ENCODE results near the gene SMIM36.
"Not testable (repeated sequence)": the region's sequence is repeated elsewhere in the genome, so short reads cannot be mapped to it uniquely, and the experiment has no call there.

The SMIM36 gene

GRCh38 chr17:55433629-55434422, 77.4 kb downstream of the SMIM36 start:
- FAIRE-seq, result no peak

GRCh38 chr17:55433029-55433628, 78.1 kb downstream of the SMIM36 start:
- FAIRE-seq, result no peak

DNA sequence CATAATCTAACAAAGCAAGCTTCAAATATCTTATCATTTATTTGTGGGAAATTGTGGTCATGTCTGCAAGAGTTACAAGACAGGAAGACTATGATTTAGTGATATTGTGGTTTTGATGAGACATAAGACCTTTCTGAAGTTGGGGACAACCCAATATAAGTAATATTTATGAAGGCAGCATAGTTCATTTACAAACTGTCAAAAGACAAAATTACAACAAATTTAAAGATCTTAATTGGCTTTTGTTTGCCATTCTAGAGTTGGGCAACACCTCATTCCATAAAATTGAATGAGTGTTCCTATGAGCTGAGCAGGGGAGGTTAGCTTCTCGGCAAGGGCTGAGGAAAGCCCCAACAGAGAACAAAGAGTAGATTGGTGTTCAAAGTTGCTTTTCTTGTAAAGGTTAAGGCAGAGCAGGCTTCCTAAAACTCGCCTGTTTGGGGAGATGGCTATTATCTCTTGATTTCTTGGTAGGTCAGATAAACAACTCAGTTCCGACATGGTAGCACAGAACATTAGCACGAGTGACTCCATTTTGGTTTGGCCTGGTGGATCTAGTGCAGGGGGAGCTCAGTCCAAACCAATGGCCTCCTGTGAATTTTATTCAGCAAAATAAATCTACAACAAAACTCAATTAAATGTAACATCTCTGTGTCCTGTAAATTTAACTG, 78.8 kb downstream of the SMIM36 start:
- FAIRE-seq, result no peak

GRCh38 chr17:55431914-55432313, 79.3 kb downstream of the SMIM36 start:
- FAIRE-seq, result not testable (repeated sequence)

- FAIRE-seq, result no peak
Observed at GRCh38 chr17:55430541-55431288, 80.5 kb downstream of the SMIM36 start.

DNA sequence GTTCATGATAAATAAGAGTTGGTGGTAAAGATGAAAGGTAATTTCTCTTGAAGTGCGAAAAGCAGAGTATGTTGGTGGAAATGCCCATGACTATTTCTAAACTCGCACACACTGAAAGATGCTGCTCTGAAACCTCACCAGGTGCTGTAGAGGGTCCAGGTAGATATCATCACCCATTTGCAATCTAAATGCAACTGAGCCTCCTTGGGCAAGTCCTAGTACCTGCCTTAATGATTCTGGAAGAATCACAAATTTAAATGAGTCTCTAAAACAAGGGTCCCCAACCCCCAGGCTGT, 83.7 kb downstream of the SMIM36 start:
- no peak for FAIRE-seq

DNA sequence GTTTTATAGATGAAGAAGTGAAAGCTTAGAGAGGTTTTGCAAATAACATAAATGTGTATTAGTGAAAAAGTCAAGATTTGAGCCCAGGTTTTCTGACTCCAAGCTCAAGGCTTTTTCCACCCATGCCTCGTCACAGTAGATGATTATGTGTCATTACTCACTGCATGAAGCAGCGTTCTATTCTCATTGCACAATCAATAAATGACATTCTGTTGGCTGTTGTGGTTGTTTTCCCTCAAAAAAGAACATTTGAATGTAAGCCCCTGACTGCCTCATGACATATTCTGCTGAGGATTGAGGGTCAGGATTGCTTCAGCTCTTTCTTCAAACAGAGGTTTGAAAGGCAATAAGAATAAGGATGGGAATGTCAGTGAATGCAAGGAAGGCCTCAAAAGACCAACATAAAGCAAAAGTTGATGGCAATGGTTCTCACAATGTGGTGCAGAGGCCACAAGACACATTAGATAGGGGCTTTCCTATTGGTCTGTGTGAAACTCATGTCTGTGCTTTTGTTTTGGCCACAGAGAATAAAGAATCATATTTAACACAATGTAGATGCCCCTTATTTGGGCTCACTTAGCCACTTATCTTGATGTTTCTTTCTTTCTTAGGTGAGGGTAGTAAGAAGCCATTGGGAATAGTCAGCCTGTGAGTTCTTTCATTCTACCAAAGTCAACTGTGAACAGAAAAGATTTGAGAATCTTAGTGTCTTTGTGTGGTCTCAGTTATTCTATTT, 84.2 kb downstream of the SMIM36 start:
- no peak for FAIRE-seq

- FAIRE-seq, result no peak
Observed at GRCh38 chr17:55424893-55425540, 86.2 kb downstream of the SMIM36 start.

- FAIRE-seq, result no peak
Observed at GRCh38 chr17:55423535-55423934, 87.7 kb downstream of the SMIM36 start.

GRCh38 chr17:55422828-55423164, 88.5 kb downstream of the SMIM36 start:
- not testable (repeated sequence) for FAIRE-seq

GRCh38 chr17:55421179-55421934, 89.9 kb downstream of the SMIM36 start, which contains the start of gene MMD:
MMD (minus strand) TSS chr17:55421835; CDS start chr17:55421695, 140 bp downstream.
- no peak for FAIRE-seq

GRCh38 chr17:55420776-55421178, 90.5 kb downstream of the SMIM36 start:
- no peak for FAIRE-seq

DNA sequence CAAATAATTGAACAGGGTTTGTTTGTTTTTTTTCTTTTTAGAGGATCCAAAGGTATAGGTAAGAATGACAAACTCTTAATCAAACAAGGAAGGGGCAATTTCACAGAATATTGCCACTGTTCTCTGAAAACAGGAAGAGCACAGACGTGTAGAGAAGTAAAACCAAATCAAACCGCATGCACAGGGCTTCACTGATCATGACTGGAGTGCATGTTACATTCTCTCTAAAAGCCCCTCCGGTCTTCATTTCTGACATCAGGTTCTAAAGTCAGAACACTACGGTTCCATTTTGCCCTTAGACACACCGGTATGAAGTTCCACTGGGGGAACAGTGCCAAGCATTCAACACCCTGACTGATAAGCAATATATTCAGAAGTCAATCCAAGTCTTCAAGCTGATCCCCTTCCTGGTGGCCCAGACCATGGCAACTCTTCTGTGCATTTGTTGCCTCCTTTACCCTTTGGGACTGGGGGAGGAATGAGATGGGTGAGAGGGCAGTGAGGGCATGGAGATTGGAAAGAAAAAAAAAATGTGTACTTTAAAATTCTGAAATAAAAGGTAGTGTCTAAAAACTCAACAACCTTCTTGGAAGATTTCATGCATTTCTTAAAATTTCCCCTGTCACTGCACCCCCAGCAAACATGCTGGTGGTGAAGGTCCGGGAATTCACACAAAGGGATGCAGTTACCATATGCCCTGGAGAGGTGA, 91.0 kb downstream of the SMIM36 start:
- no peak for FAIRE-seq

DNA sequence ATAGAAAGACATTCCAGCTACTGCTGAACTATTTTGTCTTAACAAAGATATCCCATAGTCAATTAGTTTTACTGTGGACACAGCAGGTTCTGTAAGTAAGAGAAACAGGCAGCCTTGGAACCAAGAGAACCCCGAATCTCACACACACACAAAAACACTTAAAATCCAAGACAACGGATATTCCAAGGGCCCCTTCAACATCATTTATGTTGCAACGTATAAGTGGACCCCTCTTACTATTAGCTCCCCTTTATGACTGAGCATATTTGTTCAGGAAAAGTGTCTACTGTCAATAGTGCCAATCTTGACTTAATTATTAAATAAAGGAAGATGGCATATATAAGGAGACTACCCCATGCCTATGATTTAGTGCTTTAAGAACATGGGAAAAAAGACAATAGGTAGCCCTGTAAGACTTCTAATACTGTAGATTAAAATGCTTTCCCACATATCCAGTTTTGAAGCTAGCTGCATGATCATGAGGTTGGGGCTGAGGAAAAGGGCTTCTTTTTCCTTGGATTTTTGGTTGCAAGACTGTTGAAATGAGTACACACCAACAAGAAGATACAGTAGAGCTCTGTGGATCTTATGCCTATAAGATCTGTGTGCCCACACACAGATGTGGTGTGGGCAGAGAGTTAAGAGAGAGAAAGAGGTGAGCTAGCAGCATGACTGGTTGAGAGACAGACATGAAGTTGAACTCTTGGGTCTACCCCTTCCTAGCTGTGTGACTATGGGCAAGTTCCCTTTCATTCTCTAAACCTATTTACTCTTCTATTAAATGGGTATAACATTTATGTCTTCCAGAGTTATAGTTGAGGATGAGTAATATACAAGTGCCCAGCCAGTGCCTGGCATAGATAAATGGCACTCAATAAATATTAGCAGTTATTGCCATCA, 92.6 kb downstream of the SMIM36 start:
- FAIRE-seq, result no peak

DNA sequence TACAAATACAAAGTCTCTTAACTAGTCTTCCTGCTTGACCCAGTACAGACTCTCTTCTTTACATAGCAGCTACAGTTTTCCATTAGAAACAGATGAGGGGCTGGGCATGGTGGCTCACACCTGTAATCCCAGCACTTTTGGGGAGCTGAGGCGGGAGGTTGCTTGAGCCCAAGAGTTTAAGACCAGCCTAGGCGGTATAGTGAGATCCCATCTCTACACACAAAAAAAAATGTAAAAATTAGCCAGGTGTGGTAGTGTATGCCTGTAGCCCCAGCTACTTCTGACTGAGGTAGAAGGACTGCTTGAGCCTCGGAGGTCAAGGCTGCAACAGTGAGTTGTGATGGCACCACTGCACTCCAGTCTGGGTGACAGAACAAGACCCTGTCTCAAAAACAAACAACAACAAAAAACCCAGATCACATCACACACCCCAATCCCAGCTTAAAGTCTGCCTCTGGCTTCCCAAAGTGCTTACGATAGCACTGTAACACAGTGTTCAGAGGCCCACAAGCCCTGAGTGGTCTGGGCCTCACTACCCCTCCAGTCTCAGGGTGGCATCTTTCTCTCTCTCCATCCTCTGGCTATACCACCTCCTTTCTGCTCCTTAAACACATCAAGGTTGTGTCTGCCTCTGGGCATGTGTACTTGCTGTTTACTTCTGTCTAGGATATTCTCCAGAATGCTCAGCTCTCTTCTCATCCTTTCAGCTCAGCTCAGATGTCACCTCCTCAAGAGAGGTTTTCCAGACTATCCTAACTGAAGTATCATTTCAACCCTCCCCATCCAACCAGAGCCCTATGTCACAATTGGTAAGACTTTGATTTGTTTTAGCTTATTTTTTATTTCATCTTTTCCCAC, 93.6 kb downstream of the SMIM36 start:
- no peak for FAIRE-seq

DNA sequence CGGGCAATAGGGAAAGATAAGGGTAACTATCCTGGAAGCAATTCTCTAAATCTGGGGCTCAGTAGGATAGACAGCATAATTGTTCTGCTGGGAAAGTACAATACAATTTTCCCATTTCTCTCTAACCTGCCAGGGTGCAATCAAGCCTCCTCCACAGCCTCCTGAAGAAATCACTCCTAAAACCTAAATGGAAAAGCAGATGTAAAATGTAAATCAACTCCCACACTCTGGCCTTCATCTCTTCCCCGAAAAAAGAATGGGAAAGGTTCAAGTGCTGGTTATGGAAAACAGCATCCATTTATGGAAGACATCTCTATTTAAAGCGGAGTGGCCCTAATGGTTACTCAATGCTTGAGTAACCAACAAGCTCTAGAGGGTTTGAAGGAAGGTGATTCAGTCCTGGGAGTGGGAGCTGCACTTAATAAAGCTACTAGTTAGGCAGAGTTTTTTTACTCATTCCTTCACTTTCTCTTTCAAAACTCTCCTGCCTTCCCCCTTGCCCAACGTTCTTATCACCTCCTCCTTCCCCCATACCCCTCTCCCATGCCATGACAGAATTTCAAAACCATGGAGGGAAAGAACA, 94.7 kb downstream of the SMIM36 start:
- FAIRE-seq, result no peak

DNA sequence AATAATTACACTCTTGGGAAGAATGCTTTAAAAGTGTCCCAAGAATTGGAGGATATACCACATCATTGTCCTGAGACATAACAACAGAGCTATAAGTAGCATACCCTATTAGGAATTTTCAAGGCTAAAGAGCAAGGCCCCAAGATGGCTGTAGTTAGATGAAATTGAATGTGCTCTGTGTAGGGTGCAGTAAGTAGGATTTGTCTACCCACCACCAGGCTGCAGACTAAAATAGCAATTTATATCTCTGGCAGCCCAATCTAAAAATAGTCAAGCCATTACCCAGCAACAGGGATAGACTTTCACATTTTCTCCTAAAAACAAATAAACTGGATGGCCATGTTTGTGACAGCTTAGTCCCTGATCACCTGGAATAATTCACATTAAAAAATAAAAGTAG, 95.3 kb downstream of the SMIM36 start:
- FAIRE-seq, result no peak

DNA sequence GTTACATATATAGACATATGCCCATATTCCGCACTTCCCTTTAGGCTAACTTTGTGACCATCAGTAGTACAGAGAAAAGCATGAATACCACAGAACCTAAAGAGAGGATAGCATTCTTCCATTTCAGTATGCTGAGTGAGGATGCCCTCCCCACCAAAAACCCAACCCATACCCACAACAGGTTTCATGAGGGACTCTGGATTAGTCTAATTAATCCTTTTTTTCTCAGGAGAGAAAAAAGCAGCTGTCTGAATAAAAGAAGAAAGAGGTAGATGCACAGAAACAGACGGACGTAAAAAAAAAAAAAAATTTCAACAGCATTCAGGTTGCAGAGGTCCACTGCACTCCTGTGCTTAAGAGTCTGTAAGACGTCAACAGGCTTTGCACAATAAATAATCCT, 96.3 kb downstream of the SMIM36 start:
- no peak for FAIRE-seq

All from A204.1 (cell line).